Activated effector memory CD4-positive, alpha-beta T cell treated with Interleukin-2 at 50 U/mL for 16 hours (primary cell): ENCODE results near the gene HHIP.

Experiments used
- DNase-seq: peaks from one replicate; pipeline ENCODE4 v3.0.0-alpha.2; 2020

Gene HHIP

DNA sequence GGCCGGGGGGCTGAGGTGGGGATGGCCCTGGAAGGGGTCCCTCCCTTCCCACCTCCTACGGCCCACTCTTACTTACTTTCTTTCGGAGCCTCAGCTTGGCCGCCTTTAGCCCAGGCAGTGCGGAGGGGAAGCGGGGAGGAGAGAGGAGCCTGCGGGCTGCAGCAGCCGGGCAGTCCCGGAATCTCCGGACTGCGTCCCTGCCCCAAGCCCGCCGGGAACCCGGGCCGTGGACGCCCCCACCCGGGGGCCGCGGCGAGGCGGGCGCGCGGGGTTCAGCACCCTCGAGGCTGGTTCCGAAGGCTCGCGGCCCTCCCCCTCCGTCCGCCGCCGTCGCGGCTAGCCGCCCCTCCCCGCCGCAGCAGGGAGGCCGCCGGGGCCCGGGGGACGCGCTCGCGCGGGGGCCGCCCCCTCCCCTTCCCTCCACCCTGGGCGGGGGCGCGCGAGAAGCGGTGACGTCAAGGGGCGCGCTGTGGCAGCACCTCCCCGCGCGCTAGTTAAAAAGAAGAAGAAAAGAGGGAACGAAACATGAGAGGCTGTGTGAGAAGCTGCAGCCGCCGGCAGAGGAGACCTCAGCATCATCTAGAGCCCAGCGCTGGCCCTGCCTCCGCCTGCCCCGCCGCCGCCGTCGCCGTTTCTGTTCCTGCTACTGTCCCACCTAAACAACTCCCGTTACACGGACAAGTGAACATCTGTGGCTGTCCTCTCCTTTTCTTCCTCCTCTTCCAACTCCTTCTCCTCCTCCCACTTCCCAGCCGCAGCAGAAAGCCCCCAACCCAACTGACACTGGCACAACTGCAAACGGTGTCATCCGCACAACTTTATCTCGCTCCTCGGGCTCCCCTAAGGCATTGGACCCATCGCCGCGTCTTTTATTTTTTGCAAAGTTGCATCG, at the start of gene HHIP:
Gene HHIP (plus strand): TSS at position 526 of the 892 bp plus-strand sequence. CDS start 520 bp downstream, outside the sequence.
- DNase-seq, result no peak

DNA sequence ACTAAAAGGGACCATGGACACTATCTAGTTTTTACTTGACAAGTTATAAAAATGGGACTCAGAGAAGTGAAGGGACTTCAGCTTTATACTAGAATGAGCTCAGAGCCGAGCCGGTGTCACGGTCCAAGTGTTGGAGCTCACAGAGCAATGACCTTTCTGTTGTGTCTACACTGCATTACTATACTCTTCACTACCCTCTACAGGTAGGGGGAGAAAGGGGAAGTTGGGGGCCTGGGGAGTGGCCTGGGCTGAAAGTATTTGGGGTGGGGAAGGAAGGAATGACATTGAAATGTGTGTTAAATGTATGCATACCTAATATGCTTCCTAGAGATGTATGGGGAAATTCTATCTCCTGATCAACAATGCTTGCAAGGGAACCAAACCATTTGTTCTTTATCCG, 48.8 kb upstream of the HHIP start:
- no peak for DNase-seq

DNA sequence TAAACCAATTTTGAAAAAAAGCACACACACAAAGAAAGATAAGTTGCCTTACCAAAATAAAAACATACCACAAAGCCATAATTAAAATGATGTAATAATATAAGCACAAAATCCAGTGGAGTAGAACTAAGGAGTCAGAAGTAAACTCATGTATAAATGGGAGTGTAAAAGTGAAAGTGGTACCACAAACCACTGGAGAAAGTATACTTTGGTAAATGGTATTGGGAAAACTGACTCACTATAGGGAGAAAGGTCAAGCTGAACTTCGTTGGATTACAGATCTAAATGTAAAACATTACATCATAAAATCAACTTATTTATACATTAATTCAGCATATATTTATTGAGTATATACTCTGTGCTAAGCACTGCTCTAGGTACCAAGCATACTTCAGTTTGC, 46.3 kb upstream of the HHIP start:
- no peak for DNase-seq

GRCh38 chr4:144611850-144612249, 34.1 kb upstream of the HHIP start:
- no peak for DNase-seq

DNA sequence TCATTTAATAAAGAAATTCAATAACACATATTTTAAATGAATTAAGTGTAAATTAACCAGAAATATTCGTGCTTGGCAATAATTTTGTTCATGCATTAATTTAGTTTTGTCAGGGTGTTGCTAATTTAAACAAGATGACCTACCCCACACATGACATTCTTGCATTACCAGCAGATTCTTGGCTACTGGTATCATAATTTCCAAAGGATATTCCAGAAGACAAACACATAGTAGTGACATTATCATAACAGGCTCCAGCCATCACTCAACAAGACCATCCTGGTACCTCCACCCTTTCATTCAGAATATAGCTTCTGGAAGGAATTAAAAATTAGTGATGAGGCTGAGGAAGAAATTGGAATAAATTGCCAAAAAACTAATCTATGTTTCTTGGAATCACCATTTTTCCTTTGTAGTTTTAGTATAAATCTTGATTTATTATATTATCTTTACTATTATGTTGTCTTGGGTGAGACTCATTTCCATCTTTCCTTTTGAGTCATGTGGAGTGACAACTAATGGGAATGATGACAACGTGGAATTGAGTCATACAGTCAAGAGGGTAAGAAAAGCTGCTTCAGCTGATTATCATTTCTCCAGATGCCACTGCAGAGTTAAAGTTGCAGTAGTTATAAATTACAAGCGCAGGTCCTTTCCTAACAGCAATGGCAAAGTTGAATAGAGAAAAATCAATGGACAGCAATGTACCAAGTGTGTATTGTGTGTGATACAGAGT, 30.9 kb upstream of the HHIP start:
- DNase-seq, result no peak

- no peak for DNase-seq
These were observed 24.3 kb upstream of the HHIP start for GRCh38 chr4:144621681-144622080.

- DNase-seq, result no peak
These were observed 18.3 kb upstream of the HHIP start for GRCh38 chr4:144627663-144628076.

DNA sequence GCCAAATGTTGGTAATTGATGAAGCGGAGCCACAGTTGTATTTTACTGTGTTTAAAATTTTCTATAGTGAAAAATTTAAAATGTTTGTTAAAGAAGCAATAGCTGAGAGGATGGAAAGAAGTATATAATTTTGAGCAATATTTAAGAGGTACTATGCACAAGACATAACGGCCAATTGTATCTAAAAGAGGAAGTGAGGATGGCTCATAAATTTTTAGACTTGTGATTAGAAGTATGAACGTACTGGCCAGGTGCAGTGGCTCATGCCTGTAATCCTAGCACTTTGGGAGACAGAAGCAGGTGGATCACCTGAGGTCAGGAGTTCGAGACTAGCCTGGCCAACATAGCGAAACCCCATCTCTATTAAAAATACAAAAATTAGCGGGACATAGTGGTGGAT, 12.7 kb upstream of the HHIP start:
- DNase-seq, result no peak

GRCh38 chr4:144634978-144635747, 10.8 kb upstream of the HHIP start:
- no peak for DNase-seq

DNA sequence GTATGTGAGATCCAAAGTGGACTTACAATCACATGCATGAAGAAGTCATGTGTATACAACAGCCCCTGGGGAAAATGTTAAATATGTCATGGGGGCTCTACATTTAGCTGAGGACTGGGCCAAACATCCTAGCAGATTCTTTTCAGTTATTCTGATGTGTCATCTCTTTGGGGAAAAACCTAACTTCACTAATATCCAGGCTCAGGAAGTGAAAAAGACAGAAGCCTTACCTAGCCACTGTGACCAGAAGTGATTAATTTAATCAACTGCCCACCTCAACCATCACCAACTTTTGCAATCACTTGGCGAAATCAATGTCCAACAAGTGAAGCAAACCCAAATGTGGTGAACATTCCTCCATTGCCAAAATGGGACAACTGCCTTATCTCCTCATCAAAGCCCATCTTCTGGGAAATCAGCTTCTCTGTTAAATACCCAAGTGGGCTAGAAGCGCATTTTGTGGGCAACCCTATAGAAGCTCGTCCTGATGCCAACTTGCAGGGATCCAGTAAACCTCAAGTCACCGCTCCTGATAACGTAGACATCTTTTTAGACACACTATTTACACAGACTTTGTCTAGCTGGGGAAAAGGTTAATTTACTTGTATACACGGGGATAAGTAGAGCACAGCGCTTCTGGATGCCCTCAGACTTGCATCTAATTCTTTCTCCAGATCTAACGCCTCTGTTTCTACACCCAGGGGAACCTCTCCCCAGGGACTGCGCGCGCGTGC, 1.4 kb upstream of the HHIP start:
- DNase-seq, result no peak

DNA sequence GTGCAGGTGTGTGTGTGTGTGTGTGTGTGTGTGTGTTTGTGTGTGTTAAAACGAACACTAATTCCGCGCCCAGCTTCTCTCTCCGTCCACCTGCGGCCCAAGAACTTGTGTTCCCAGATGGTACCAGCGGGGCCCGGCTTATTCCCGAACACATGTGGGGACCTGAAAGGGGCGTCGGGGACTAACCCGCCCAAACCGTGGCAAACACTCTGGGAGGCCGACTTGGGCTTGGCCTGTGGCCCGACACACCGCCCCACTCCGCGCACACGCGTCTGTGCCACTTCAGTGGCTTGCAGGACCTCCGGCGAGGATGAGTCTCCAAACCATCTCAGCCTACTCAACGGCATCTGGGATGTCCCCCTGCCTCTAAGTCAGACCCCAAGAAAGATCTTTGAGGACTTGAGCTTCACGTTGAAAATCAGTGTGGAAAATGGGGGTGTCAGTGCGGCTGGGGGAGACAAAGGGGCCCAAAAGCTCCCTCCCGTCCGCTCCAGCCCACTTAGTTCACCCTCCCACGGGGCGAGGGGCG, 790 bp upstream of the HHIP start:
- DNase-seq, result no peak

GRCh38 chr4:144646523-144647094, 653 bp downstream of the HHIP start:
- no peak for DNase-seq

DNA sequence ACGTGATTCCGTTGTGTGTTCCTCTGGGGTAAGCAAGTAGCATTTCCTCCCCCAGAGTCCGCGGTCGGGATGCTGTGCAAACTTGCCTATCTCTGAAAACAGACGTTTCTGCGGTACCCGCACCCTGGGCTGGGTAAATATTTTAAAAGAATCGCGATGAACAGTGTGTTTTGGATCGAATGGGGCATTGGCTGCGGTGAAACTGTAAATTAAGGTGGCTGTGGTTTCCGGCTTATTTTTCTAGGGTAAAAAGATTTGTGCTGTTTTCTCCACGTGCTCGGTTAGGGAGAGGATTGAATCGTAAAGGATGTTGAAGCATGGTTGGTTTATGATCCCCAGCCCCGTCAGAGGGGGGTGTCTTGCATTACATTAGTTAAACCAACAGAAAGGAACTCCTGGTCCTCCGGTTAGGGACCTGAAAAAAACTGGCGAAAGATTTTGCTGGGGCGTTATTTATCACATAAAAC, 1.2 kb downstream of the HHIP start:
- no peak for DNase-seq

DNA sequence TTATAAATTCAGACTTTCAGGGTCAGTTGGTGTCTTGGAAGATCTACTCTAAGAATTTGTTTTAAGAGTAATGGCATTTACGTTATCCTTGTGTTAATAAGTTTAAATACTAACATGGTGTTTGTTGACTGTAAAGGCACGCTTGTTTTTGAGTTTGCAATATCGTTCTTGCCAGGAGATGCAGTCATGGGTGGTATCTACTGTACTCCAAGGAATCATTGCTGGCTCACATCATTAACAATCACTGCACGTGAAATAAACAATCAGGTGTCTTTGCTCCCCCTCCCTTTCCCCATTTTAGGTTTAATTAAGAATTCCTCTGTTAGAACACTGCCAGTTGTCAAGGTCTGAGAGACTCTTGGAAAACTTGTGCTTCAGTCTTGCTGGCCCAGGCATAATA, 1.6 kb downstream of the HHIP start:
- DNase-seq, result no peak

- no peak for DNase-seq
These were observed 2.1 kb downstream of the HHIP start for GRCh38 chr4:144648042-144648441.

- no peak for DNase-seq
These were observed 3.7 kb downstream of the HHIP start for GRCh38 chr4:144649646-144650045.

- no peak for DNase-seq
These were observed 4.5 kb downstream of the HHIP start for GRCh38 chr4:144650311-144651005.

DNA sequence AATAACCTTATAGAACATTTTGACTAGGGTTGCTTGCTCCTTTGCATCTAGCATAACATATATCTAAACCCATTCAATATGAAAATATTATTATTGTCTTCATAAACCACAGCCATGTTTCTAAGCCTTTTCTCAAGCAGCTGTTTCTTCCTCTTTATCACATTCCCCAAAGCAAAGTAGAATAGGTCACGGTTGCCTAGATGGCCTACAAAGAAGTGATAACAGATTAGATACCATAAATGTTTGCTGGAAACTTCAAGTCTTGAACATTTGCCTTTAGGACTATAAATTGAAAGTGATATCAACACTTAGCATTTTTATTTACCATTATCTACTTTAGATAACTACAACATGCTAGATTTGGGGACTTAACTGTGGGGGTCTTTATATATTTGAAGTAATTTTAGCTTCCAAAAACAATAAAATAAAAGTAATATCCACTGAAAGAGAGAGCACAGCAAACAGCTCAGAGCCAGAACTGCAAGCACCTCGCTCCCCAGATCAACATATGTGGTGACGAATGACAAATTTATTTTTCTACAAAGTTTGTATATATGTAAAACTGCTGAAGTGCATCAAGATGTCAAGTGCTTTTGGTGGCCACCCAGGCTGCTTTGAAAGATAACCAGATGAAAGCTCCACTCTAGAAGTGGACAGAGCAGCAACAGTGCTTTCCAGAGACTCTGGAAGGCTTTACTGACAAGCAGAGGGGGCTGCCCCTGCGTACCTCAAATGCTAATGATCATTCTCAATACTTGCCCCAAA, 8.0 kb downstream of the HHIP start:
- DNase-seq, result no peak

GRCh38 chr4:144655491-144655890, 9.5 kb downstream of the HHIP start:
- DNase-seq, result no peak

GRCh38 chr4:144656850-144657249, 10.9 kb downstream of the HHIP start:
- DNase-seq, result no peak
